Measurements from ENCODE around the gene CTXN1.
"Not testable (repeated sequence)": the region's sequence is repeated elsewhere in the genome, so short reads cannot be mapped to it uniquely, and the experiment has no call there.

Gene CTXN1

GRCh38 chr19:7925171-7925851 lies 624 bp downstream of the CTXN1 start:
- peak in 3 of 14 donors; percentile 8 to 24 (median 11) for DNase-seq

- no peak for DNase-seq
Observed at GRCh38 chr19:7924651-7925170, 1.2 kb downstream of the CTXN1 start.

DNA sequence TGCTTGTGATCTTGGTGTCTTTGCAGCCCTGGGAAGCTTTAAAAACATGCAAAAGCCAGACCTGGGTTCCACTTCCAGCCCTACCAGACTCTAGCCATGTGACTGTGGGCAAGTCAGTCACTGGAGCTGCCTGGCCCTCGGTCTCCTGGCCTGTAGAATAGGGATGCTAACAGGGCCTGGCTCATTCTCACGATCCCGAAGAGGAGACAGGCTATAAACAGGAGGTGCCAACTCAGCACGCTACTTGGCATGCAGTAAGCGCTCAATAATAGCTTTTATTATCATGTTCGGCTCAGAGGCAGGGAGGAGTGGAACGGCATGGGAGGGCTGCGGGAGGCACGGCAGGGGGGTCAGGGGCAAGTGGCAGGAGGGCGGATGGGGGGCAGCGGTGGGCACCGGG lies 1.7 kb downstream of the CTXN1 start:
- DNase-seq: no peak

DNA sequence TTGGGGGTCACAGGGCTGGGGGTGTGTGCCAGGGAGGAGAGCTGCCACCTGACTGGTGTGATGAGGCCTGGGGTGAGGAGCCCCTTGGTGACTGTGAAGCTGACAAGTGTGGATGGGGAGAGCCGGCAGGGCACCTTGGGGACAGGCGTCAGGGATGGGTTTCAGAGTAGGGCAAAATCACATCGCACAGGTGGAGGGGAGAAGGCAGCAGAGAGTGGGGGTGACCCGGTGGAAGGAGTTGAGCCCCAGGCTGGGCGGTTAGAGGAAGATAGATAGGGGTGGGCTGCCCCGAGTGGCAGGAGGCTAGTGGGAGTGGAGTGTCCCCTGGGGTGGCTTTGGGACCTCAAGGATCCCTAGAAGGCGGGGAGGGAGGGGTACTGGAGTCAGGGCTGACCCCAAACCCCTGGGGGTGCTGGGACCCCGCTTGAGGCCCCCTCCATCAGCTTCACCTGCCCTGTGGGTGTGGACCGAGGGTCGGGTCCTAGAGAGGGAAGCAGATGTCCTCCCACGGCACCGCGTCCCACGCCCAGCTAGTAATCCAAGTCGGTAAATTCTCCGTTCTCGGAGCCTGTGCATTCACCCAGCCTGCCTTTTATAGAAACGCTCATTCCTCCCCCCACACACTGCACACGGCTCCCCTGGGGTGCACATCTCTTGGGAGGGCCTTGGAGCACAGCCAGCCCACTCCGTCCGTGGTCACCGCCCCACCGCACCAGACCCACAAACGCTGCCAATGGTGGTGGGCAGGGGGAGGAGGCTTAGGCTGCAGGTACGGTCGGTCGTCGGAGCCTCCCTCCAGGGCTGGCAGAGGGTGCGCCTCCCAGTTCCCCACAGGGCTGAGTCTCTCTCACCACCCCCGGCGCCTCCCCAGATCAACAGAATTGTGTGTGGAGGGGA lies 2.4 kb downstream of the CTXN1 start:
- no peak for DNase-seq

GRCh38 chr19:7922836-7923195 lies 3.1 kb downstream of the CTXN1 start:
- no peak for DNase-seq

- DNase-seq: no peak
Observed at GRCh38 chr19:7921967-7922835, 3.7 kb downstream of the CTXN1 start.

DNA sequence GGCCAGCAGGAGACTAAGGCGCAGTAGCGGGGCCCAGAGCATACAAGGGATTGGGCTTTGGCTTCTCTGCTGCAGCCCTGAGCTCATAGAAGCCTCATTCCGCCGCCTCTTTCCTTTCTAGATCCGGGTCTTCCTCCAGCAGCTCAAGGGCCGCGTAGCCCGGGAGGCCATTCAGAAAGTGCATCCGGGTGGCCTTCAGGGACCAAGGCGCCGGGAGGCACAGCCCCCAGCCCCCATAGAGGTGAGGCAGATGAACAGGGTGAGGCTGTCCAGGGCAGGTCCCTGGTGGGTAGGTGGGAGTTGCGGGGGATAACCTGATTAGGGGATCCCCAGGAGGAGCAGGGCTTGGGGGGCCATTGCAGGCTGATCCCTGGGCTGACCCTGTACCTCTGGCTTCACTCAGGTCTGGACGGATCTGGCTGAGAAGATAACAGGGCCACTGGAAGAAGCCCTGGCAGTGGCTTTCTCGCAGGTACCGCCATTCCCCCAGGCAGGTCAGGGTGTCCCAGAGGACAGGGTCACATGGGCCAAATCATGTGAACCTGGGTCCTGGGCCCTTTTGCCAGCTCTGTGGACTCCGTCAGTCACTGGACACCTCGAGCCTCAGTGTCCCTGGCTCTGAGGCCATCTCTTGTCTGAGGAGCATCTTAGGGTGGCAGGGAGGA lies 4.5 kb downstream of the CTXN1 start:
- DNase-seq: peak in 1 of 14 donors; percentile 52

- peak; percentile 78 to 98 (median 96) for DNase-seq
Observed at GRCh38 chr19:7920519-7921301, 5.2 kb downstream of the CTXN1 start.

DNA sequence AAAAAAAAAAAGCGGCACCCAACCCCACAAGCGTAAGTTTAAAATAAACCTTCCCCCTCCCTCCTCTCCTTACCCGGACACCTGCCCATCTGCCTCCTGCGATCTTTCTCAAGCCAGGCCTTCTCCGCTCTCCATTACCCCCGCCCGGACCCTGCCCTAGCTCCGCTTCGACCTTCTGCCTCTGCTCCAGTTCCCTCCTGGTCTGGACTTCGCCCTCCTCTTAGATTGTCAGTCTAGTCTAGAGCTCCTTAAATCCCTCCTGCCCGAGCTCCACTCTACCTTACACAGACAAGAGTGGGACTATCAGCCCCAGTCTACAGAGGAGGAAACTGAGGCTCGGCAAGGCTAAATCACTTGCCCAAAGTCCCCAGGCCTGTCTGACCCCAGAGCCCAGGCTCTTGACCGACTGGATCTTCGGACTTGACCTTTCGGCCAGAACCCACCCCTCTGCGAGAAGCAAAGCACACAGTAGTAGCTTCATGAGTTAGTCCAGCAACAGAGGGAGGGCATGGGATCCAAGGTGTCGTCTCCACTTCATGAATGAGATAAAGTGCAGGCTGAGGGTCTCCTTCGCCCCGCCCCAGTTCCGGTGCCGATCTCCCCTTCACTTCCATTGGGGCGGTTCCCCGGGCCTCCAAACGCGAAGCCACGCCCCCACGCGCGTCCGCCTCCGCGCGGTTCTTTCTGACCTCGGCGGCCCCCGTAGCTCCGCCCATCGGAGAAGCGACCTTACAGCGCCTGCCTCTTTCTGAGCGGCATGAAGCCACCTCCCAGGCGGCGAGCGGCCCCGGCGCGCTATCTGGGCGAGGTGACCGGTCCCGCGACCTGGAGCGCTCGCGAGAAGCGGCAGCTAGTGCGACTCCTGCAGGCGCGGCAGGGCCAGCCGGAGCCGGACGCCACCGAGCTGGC lies 6.1 kb downstream of the CTXN1 start, which contains the start of gene SNAPC2:
SNAPC2 (plus strand) TSS at position 729 of the 909 bp plus-strand sequence; CDS start at position 758, 29 bp downstream.
- DNase-seq: peak; percentile 78 to 98 (median 95)

DNA sequence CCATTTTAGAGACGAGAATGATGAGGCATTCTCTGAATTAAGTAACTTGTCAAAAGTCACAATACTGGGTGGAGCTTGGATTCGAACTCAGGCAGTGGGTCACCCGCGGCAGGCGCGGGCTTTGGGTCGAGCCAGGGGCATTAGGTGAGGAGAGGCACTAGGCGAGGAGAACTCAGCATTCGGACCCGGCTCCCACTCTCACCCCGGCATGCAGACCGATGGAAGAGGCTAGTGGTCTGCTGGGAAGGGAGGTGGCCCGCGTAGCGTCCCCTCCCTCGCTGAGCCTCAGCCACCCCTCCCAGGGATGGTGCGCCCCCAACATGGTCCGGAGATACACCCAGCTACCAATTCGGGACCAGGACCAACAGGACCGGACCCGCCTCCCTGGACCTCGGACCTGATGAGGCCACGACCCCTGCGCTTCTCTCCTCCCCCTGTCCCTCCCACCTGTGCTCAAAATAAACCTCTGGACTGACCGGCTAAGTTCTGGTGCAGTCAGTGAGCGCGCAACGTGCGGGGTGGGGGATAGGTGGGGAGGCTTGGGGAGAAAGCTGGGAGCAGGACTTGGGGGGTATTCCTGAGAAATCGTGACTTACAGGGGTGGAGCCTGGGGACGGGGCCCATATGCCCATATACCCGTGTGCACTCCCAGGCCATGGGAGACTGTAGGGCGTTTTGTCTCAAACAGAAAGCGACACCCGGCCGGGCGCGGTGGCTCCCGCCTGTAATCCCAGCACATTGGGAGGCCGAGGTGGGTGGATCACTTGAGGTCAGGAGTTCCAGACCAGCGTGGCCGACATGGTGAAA lies 7.1 kb downstream of the CTXN1 start:
- DNase-seq: peak in 1 of 14 donors; percentile 23

GRCh38 chr19:7918062-7918614 lies 7.8 kb downstream of the CTXN1 start:
- DNase-seq: not testable (repeated sequence)

DNA sequence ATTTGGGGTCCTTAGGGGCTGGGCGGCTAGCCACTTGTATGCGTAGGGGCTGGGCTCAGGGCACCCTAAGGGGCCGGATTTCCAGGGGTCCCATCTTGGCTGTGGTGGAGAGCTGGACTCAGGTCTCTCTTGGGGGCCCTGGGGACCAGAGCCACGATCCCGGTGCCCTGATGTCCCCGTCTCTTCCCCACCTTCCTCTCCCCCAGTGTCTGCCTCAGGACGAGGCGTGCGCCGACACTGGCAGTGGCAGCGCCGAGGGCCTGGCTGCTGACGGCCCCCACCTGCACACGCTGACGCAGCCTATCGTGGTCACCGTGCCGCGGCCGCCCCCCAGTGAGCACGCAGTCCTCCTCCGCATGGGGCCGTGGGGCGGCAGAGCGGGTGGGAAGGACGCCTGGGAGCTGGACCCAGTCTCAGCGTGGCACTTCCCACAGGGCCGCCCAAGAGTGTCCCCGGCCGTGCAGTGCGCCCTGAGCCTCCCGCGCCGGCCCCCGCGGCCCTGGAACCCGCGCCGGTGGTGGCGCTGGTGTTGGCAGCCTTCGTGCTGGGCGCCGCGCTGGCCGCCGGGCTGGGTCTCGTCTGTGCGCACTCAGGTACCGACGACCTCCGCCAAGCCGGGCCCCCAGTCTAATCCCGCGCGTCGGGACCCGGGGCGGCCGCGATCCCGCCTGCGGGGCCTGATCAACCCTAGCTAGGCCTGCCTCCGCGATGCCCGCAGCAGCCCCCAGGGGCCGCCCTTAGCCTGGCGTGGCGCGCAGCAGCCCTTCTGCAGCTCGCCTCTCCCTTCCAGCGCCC lies 8.5 kb downstream of the CTXN1 start:
- peak in 2 of 14 donors; percentile 41 to 71 for DNase-seq

DNA sequence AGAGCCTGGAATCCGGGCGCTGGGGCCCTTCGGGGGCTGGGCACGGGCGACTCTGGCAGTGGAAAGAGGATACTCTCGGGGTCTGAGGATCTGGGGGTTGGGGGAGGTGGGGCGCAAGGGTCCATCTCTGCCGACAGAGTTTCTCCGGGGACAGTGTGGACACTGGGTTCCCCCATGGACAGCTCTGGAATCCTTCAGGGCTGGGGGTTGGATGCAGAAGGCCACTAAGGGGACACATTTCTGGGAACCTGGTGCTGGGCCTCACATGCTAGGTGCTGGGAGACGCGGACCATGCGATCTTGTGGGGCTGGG lies 9.0 kb downstream of the CTXN1 start:
- DNase-seq: peak in 1 of 14 donors; percentile 63

DNA sequence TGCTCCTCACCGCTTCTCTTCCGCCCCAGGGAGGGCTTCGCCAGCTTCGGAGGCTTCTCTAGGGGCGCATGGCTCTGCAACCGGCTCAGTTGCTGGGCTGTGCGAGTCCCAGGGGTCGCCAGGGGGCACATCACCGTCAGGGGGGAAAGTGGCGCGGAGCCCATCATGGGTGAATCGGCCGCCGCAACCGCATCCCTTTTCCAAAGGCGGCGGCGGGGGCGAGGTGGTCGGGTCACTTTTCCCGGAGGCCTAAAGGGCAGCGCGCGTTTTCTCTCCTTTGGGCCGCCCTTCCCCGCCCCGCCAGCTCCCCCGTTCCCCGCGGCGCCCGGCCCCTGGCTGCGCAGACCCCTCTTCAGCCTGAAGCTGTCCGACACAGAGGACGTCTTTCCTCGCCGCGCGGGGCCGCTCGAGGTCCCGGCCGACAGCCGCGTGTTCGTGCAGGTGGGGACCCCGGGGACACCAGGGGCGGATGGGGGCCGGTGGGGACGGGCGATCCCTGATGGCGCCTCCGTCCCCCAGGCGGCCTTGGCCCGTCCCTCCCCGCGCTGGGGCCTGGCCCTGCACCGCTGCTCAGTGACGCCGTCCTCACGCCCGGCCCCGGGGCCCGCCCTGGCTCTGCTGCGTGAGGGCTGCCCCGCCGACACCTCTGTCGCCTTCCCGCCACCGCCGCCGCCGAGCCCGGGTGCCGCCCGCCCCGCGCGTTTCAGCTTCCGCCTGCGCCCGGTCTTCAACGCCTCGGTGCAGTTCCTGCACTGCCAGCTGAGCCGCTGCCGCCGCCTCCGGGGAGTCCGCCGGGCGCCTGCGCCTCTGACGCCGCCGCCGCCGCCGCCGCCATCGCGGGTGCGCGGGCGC lies 9.6 kb downstream of the CTXN1 start:
- no peak for DNase-seq

GRCh38 chr19:7915250-7916102 lies 10.5 kb downstream of the CTXN1 start:
- DNase-seq: no peak

- no peak for DNase-seq
Observed at GRCh38 chr19:7914598-7915045, 11.3 kb downstream of the CTXN1 start, which contains the start of gene TGFBR3L. TGFBR3L (plus strand) TSS chr19:7914830.
